Endothelial cell (in vitro differentiated cells): Measurements from ENCODE around the gene PTPRM. TPM values are rescaled to one million over a fixed set of nuclear protein-coding genes. Genes with fewer than 3 reads are reported as not detected.

ENCODE experiments used
- DNase-seq: peaks from one replicate; pipeline ENCODE4 v3.0.0; 2021; ENCODE audit warnings: low spot score
- H3K27ac Mint-ChIP-seq: one replicate; pipeline ENCODE4 v1.8.0; 2021; ENCODE audit warnings: mixed read lengths, inconsistent platforms; ENCODE audit not compliant: unreplicated experiment
- H3K27me3 Mint-ChIP-seq: one replicate; pipeline ENCODE4 v1.8.0; 2021; ENCODE audit warnings: mild to moderate bottlenecking, moderate library complexity, mixed read lengths, inconsistent platforms; ENCODE audit not compliant: unreplicated experiment
- H3K36me3 Mint-ChIP-seq: one replicate; pipeline ENCODE4 v1.8.0; 2021; ENCODE audit warnings: mild to moderate bottlenecking, low read depth, mixed read lengths, inconsistent platforms; ENCODE audit not compliant: unreplicated experiment
- H3K4me1 Mint-ChIP-seq: one replicate; pipeline ENCODE4 v1.8.0; 2021; ENCODE audit warnings: mild to moderate bottlenecking, mixed read lengths, inconsistent platforms; ENCODE audit not compliant: unreplicated experiment
- H3K4me3 Mint-ChIP-seq: one replicate; pipeline ENCODE4 v1.8.0; 2021; ENCODE audit warnings: mild to moderate bottlenecking, mixed read lengths, inconsistent platforms; ENCODE audit not compliant: unreplicated experiment
- H3K9me3 Mint-ChIP-seq: one replicate; pipeline ENCODE4 v1.8.0; 2021; ENCODE audit warnings: mixed read lengths, inconsistent platforms; ENCODE audit not compliant: unreplicated experiment
- CTCF ChIP-seq: fragments of 200-600 bp; sonication (generic); IDR thresholded peaks from one replicate; pipeline ENCODE4 v1.5.0; 2021; ENCODE audit warnings: antibody characterized with exemption; ENCODE audit not compliant: unreplicated experiment
- total RNA-seq: library from RNA; stranded (reverse); fragmentation: NEBNext Ultra II Directional; extraction: Animal tissue kit (Norgen Biotek cat#: 25700); gene quantifications from one replicate; pipeline ENCODE4 v1.2.1, GENCODE V29; 2021; ENCODE audit not compliant: unreplicated experiment

The PTPRM gene
- total RNA-seq, 1 donor from 2014 or later: 284 TPM

DNA sequence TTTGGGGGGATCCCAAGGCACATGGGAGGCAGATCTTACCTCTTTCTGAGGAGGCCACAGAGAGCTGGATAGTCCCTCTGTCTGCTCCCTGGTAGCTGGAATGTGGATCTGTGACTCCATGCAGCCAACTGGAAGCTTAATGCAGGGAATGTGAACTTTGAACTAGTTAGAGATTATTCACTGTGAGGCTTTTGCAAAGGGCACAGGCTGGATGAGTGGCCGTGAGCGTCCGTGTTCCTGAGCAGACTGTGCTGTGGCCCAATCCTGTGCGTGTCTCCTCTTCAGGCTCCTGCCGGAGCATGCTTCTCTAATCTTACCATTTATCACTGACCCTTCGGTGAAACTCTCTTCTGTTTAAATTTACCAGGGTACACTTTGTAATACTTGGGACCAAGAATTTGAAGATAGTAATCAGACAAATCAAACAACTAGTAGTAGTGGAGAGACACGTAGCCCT, 187.6 kb downstream of the PTPRM start:
- H3K27me3 Mint-ChIP-seq: peaks cover 5% of the 10 kb centered on the region

DNA sequence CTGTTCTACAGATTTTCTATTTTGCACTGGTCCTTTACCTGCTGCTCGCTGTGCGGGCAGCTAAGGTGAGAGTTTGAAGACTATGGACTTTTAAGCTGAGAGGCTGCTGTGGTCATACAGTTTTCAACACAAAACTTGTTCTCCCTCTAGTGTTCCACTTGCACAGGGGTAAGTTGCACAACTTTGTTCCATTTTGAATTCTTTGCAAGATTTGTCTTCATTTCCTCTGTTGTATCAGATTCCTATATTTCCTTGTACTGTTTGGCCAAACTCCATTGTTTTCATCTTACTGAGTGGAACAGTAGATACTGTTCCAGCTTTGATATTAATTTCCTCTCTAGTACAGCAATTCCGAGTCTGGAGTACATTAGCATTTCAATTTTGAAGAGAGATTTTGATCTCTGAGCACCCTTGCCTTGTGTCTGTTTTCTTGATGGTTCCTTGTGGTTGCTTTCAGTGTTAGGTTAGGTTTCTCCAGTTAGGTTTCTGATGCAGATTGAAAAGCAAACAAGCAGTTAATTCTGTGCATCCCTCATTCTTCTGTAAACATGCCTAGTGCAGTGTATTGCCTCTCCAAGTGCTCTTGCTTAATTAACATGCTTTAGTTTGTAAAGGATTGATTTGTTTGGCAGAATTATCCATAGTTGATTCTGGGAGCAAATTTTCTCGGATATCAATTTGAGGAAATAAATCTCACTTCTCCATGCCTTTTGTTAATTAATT, 188.8 kb downstream of the PTPRM start:
- Mint-ChIP-seq H3K9me3 (no peaks in the 10 kb centered on the region), H3K27me3 (peaks cover 5% of the 10 kb centered on the region), H3K4me3 (no peak overlapping the region), H3K4me1 (peaks cover 51% of the 10 kb centered on the region), H3K27ac (no peak overlapping the region), H3K36me3 (no peaks in the 10 kb centered on the region)
- no peak for TF ChIP-seq CTCF
- no peak for DNase-seq

More for the DNA sequence above, 187.6 kb downstream of the PTPRM start:
- no peak overlapping the region for H3K4me3 Mint-ChIP-seq
- H3K9me3 Mint-ChIP-seq: no peaks in the 10 kb centered on the region
- no peak for TF ChIP-seq CTCF
- no peak for DNase-seq
- H3K4me1 Mint-ChIP-seq: peaks cover 57% of the 10 kb centered on the region
- no peaks in the 10 kb centered on the region for H3K36me3 Mint-ChIP-seq
- no peak overlapping the region for H3K27ac Mint-ChIP-seq

DNA sequence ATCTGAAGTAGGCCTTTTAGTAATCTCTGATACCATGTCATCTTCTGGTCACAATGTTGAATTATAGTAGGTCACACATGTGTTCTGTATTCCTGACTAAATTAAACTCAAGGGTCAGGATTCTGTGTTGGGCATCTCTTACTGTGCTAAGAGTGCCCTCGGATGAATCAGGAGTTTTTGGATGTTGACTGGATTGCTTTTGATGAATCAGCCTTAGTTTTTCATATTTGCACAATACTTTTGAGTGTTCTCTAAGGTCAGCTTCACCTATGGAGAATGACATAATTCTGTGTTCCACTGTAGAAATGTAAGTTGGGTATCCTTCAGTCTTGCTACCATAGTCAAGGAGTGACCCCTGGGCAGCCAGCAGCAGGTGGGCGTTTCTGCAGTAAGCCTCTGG, 190.1 kb downstream of the PTPRM start:
- Mint-ChIP-seq H3K9me3 (no peaks in the 10 kb centered on the region), H3K4me1 (peaks cover 46% of the 10 kb centered on the region), H3K27ac (no peak overlapping the region), H3K36me3 (no peaks in the 10 kb centered on the region), H3K27me3 (peaks cover 5% of the 10 kb centered on the region), H3K4me3 (no peak overlapping the region)
- no peak for DNase-seq
- no peak for TF ChIP-seq CTCF

GRCh38 chr18:7758764-7759163, 191.6 kb downstream of the PTPRM start:
- Mint-ChIP-seq H3K4me1 (peaks cover 50% of the 10 kb centered on the region), H3K4me3 (no peak overlapping the region), H3K27ac (no peak overlapping the region), H3K9me3 (no peaks in the 10 kb centered on the region), H3K36me3 (no peaks in the 10 kb centered on the region), H3K27me3 (peaks cover 5% of the 10 kb centered on the region)
- TF ChIP-seq CTCF: no peak
- DNase-seq: no peak

- no peak for TF ChIP-seq CTCF
- no peaks in the 10 kb centered on the region for H3K9me3 Mint-ChIP-seq
- H3K4me1 Mint-ChIP-seq: peaks cover 27% of the 10 kb centered on the region
- H3K27ac Mint-ChIP-seq: peak overlapping the region; percentile 11
- H3K4me3 Mint-ChIP-seq: no peak overlapping the region
- H3K27me3 Mint-ChIP-seq: peaks cover 3% of the 10 kb centered on the region
- DNase-seq: no peak
- H3K36me3 Mint-ChIP-seq: no peaks in the 10 kb centered on the region
Observed at GRCh38 chr18:7760967-7761948, 194.1 kb downstream of the PTPRM start.
